Glutamatergic neuron (in vitro differentiated cells): ENCODE measurements around the gene TOR1AIP2. TPM values are rescaled to one million over a fixed set of nuclear protein-coding genes. Genes with fewer than 3 reads are reported as not detected.
A peak's percentile ranks its signal among the peaks of the same experiment; 100 is the strongest.

Experiments used
- DNase-seq: peaks from one replicate; pipeline ENCODE4 v3.0.0; 2022
- H3K27ac Mint-ChIP-seq: one replicate; pipeline ENCODE4 v1.8.0; 2020; ENCODE audit warnings: mild to moderate bottlenecking, mixed read lengths, inconsistent platforms; ENCODE audit not compliant: unreplicated experiment
- H3K27me3 Mint-ChIP-seq: one replicate; pipeline ENCODE4 v1.8.0; 2020; ENCODE audit warnings: mild to moderate bottlenecking, moderate library complexity, mixed read lengths, inconsistent platforms; ENCODE audit not compliant: unreplicated experiment
- H3K36me3 Mint-ChIP-seq: one replicate; pipeline ENCODE4 v1.8.0; 2020; ENCODE audit warnings: mild to moderate bottlenecking, mixed read lengths, inconsistent platforms; ENCODE audit not compliant: unreplicated experiment
- H3K4me1 Mint-ChIP-seq: one replicate; pipeline ENCODE4 v1.8.0; 2020; ENCODE audit warnings: mild to moderate bottlenecking, low read depth, mixed read lengths, inconsistent platforms; ENCODE audit not compliant: unreplicated experiment
- H3K4me3 Mint-ChIP-seq: one replicate; pipeline ENCODE4 v1.8.0; 2020; ENCODE audit warnings: mild to moderate bottlenecking, mixed read lengths, inconsistent platforms; ENCODE audit not compliant: unreplicated experiment
- H3K9me3 Mint-ChIP-seq: one replicate; pipeline ENCODE4 v1.8.0; 2020; ENCODE audit warnings: mild to moderate bottlenecking, moderate library complexity, mixed read lengths, inconsistent platforms; ENCODE audit not compliant: unreplicated experiment
- CTCF ChIP-seq: fragments of 200-600 bp; sonication (generic); IDR thresholded peaks from one replicate; pipeline ENCODE4 v1.5.0; 2021; ENCODE audit not compliant: partially characterized antibody, unreplicated experiment
- total RNA-seq: library from RNA; stranded (reverse); fragmentation: NEBNext Ultra II Directional; extraction: Animal tissue kit (Norgen Biotek cat#: 25700); gene quantifications from one replicate; pipeline ENCODE4 v1.2.1, GENCODE V29; 2021; ENCODE audit not compliant: unreplicated experiment

TOR1AIP2 gene
- total RNA-seq, 1 donor from 2014 or later: 70.3 TPM

DNA sequence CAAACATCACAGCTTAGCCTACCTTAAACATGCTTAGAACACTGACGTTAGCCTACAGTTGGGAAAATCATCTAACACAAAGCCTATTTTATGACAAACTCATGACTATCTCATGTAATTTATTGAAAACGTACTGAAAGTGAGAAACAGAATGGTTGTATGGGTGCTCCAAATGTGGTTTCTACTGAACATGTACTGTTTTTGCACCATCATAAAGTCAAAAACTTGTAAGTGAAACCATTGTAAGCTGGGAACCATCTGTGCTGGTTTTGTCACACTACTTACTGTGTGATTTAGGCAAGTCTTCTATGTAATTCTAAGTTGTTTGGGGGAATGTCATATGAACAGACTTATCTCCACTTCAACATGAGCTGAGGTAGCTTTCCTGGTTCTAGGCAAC is 55.5 kb downstream of the TOR1AIP2 start:
- Mint-ChIP-seq H3K27ac (no peak overlapping the region), H3K4me1 (peaks cover 19% of the 10 kb centered on the region), H3K4me3 (no peak overlapping the region)

DNA sequence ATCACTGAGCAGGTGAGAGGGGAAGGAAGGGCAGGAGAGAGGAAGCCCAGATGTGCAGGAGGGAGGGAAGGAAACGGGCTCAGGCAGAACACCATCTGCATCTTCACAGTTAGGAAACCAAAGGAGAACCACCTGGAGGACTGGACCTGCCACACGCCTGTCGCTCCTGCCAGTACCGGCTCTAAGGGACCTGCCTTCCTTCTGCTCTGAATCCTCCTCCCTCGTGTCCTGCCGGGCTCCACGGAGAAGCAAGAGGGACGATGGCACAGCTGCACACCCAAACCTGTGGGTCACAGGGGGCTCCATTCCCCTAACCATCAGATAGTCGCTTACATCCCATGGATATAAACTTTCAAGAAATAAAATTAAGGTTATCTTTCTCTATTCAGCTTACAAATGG is 56.1 kb downstream of the TOR1AIP2 start:
- no peak for TF ChIP-seq CTCF
- peaks cover 9% of the 10 kb centered on the region for H3K9me3 Mint-ChIP-seq
- DNase-seq: no peak
- no peak overlapping the region for H3K27ac Mint-ChIP-seq
- no peaks in the 10 kb centered on the region for H3K36me3 Mint-ChIP-seq
- H3K4me1 Mint-ChIP-seq: peaks cover 19% of the 10 kb centered on the region
- H3K27me3 Mint-ChIP-seq: peaks cover 10% of the 10 kb centered on the region
- no peak overlapping the region for H3K4me3 Mint-ChIP-seq

More for the DNA sequence above, 55.5 kb downstream of the TOR1AIP2 start:
- H3K9me3 Mint-ChIP-seq: peaks cover 8% of the 10 kb centered on the region
- DNase-seq: no peak
- TF ChIP-seq CTCF: no peak
- peaks cover 10% of the 10 kb centered on the region for H3K27me3 Mint-ChIP-seq
- H3K36me3 Mint-ChIP-seq: no peaks in the 10 kb centered on the region

DNA sequence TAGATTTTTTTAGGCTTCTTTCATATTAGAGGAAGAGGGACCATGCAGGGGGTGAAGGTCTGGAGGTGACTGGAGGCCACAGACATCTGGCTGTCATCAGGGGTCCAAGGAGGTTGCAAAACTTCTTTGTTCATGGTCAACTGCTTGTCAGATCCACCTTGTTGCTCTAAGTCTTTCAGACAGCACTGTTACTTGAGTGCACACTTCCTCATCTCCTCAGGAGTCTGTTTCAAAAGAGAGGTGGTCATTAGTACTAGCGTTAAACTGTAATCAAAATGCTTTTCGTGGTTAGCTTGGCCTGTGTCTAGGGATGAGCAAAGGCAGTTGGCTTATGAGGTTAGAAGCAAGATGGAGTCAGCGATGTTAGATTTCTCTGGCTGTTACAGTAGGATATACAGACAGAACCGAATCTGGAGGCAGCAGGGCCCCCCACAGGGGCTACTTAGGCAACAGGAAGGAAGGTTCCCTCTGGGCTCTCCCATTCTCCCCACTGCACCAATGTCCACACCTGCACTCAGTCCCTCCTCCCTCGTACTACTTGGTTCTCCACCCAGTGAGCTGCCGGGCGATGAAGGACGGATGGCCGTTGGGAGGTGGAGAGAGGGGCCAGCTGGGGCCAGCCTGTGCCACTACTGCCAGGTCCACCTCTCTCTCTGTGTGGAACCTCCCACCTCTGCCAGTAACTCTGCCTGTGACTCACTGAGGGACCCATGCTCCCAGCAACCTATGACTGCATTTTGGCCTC is 57.2 kb downstream of the TOR1AIP2 start:
- no peak for TF ChIP-seq CTCF
- no peaks in the 10 kb centered on the region for H3K36me3 Mint-ChIP-seq
- H3K4me1 Mint-ChIP-seq: peaks cover 16% of the 10 kb centered on the region
- H3K4me3 Mint-ChIP-seq: no peak overlapping the region
- H3K27me3 Mint-ChIP-seq: peaks cover 10% of the 10 kb centered on the region
- no peak for DNase-seq
- H3K27ac Mint-ChIP-seq: peak overlapping the region; percentile 52
- peaks cover 9% of the 10 kb centered on the region for H3K9me3 Mint-ChIP-seq

GRCh38 chr1:179818743-179819173 is 58.8 kb downstream of the TOR1AIP2 start:
- no peak for DNase-seq
- no peak overlapping the region for H3K4me3 Mint-ChIP-seq
- TF ChIP-seq CTCF: no peak
- H3K27me3 Mint-ChIP-seq: peaks cover 12% of the 10 kb centered on the region
- no peaks in the 10 kb centered on the region for H3K36me3 Mint-ChIP-seq
- no peak overlapping the region for H3K27ac Mint-ChIP-seq
- peaks cover 9% of the 10 kb centered on the region for H3K9me3 Mint-ChIP-seq
- peaks cover 15% of the 10 kb centered on the region for H3K4me1 Mint-ChIP-seq

GRCh38 chr1:179818260-179818659 is 59.3 kb downstream of the TOR1AIP2 start:
- DNase-seq: no peak
- Mint-ChIP-seq H3K36me3 (no peaks in the 10 kb centered on the region), H3K4me1 (peaks cover 15% of the 10 kb centered on the region), H3K4me3 (no peak overlapping the region), H3K27me3 (peaks cover 12% of the 10 kb centered on the region), H3K9me3 (peaks cover 9% of the 10 kb centered on the region), H3K27ac (no peak overlapping the region)
- no peak for TF ChIP-seq CTCF
